ENCODE measurements around the gene DAB2IP.

DAB2IP gene

DNA sequence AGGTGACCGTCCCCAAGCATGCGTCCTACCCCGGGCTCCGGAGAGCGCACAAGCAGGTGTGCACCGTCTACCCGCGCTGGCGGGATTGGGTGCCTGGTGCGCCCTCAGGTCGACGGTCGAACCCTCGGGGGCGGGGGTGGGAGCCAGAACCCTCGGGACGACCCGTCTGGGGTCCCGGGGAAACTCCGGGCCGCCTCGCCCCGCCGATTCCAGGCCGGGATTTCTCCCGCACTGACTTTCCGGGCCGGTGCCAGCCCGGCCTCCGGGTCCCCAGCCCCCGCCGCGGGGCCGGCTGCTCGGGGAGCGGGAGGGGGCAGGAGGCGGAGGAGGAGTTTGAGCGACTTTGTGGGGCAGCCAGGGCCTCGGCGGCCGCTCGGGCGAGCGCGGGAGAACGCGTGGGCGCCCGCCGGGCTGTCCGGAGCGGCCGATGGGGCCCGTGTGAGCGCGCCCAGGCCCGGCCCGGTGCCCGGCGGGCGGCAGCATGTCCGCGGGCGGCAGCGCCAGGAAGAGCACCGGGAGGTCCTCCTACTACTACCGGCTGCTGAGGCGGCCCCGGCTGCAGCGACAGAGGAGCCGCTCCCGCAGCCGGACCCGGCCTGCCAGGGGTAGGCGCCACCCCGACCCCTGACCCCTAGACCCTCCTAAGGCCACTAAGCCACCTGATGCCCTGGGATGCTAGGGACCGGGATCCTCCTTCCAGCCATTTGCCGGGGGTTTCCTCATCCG lies at the start of gene DAB2IP:
Gene DAB2IP, plus strand, starts transcription at position 340 of the 726 bp plus-strand sequence. Its CDS starts 142 bp downstream, at position 482.
- Histone ChIP-seq H3K27me3 (ENCODE audit: control insufficient read depth, insufficient read depth, low read length) (no peaks in the 10 kb centered on the region), H3K4me3 (ENCODE audit: low read length) (peak within 1 kb of the TSS; percentile 52), H3K27ac (ENCODE audit: low read length) (no peak within 1 kb of the TSS), H3K9me3 (ENCODE audit: control insufficient read depth, insufficient read depth, low read length) (no peaks in the 10 kb centered on the region), H3K36me3 (ENCODE audit: control insufficient read depth, insufficient read depth, low read length) (no peaks in the 10 kb centered on the region), H3K4me1 (ENCODE audit: control insufficient read depth, insufficient read depth, low read length) (peaks cover 17% of the 10 kb centered on the region)
- WGBS (ENCODE audit: insufficient coverage, insufficient read length) = no CpG with 5 or more reads among the region's 79 CpGs
- DNase-seq (ENCODE audit: low read depth, low spot score) = no peak

DNA sequence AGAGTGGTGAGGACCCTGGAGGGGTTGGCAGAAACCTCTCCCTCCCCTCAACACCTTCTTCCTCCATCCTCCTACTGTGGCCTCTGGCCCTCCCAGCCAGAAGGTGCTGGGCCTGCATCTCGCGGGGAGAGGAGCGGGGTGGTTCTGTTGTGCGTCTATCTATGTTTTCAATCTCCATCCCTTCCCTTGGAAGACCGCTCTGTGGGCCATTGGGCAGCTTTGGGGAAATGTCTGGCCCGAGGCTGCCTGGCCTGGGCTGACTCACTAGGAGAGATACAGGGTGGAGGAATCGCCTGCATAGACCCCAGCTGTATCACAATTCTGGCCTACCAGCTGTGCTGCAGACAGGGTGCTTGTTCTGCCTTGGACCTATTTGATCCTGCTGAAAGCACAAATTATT lies 48.4 kb upstream of the DAB2IP start:
- no peaks in the 10 kb centered on the region for H3K36me3 ChIP-seq (ENCODE audit: control insufficient read depth, insufficient read depth, low read length)
- H3K27ac ChIP-seq (ENCODE audit: low read length) = no peak overlapping the region
- H3K4me1 ChIP-seq (ENCODE audit: control insufficient read depth, insufficient read depth, low read length) = peaks cover 5% of the 10 kb centered on the region
- WGBS (ENCODE audit: insufficient coverage, insufficient read length) = no CpG with 5 or more reads among the region's 7 CpGs
- no peak for DNase-seq (ENCODE audit: low read depth, low spot score)
- peaks cover 6% of the 10 kb centered on the region; the same call in 1 of the 2 replicates for H3K27me3 ChIP-seq (ENCODE audit: control insufficient read depth, insufficient read depth, low read length)
- H3K9me3 ChIP-seq (ENCODE audit: control insufficient read depth, insufficient read depth, low read length) = no peaks in the 10 kb centered on the region
- H3K4me3 ChIP-seq (ENCODE audit: low read length) = no peak overlapping the region

GRCh38 chr9:121604242-121604641 lies 47.2 kb upstream of the DAB2IP start:
- H3K4me1 ChIP-seq (ENCODE audit: control insufficient read depth, insufficient read depth, low read length) = peaks cover 5% of the 10 kb centered on the region
- no peaks in the 10 kb centered on the region for H3K9me3 ChIP-seq (ENCODE audit: control insufficient read depth, insufficient read depth, low read length)
- no peak overlapping the region for H3K27ac ChIP-seq (ENCODE audit: low read length)
- H3K27me3 ChIP-seq (ENCODE audit: control insufficient read depth, insufficient read depth, low read length) = peaks cover 6% of the 10 kb centered on the region; the same call in 1 of the 2 replicates
- no peaks in the 10 kb centered on the region for H3K36me3 ChIP-seq (ENCODE audit: control insufficient read depth, insufficient read depth, low read length)
- H3K4me3 ChIP-seq (ENCODE audit: low read length) = no peak overlapping the region
- no CpG with 5 or more reads among the region's 4 CpGs for WGBS (ENCODE audit: insufficient coverage, insufficient read length)
- no peak for DNase-seq (ENCODE audit: low read depth, low spot score)

DNA sequence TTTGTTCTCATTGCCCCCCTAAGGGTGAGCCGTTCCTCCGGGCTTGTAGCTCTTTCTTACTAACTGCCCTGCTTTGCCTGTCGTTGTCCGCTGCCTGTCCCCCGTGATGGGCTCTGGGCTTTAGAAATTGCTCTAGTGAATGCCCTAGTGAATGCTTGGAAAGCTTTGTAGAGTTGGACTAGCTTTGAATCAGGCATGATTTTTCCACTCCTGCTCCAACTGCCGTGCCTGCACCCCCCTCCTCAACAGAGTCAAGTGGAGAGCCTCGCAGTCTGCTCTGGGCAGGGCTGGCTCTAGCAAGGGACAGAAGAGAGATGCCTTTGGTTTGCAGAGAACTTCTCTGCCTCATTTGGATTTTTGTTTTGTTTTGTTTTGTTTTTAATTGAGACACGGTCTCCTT lies 46.8 kb upstream of the DAB2IP start:
- Histone ChIP-seq H3K4me3 (ENCODE audit: low read length) (no peak overlapping the region), H3K27ac (ENCODE audit: low read length) (no peak overlapping the region), H3K27me3 (ENCODE audit: control insufficient read depth, insufficient read depth, low read length) (peaks cover 6% of the 10 kb centered on the region; the same call in 1 of the 2 replicates), H3K4me1 (ENCODE audit: control insufficient read depth, insufficient read depth, low read length) (peaks cover 5% of the 10 kb centered on the region), H3K9me3 (ENCODE audit: control insufficient read depth, insufficient read depth, low read length) (no peaks in the 10 kb centered on the region), H3K36me3 (ENCODE audit: control insufficient read depth, insufficient read depth, low read length) (no peaks in the 10 kb centered on the region)
- no peak for DNase-seq (ENCODE audit: low read depth, low spot score)
- no CpG with 5 or more reads among the region's 8 CpGs for WGBS (ENCODE audit: insufficient coverage, insufficient read length)

DNA sequence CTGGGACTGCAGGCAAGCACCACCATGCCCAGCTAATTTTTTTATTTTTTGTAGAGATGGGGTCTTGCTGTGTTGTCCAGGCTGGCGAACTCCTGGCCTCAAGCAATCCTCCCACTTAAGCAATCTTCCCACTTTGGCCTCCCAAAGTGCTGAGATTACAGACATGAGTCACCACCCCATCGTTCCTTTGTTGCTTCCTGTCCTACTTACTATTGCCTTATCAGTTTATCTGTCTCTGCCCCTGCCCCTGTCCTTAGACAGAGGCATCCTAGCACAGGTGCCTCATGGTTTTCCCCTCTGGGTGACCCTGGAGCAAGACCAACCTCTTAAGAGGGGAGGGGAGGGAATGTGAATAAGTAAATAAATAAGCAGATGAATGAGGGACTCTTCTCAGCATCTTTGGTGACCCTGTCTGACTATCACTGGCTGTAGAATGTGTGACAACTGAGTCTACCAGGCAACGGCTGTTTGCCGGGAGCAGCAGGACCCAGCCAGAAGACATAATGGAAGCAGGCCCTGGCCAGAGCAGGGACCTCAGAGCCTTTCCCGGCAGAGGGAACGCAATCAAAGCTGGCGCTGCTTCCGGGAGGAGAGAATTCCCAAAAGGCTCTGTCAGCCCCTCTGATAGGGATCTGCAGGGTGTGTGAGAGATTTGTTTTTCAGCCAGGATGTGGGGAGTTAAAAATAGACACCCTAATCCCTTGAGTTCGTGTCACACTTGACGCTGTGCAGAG lies 43.8 kb upstream of the DAB2IP start:
- H3K27ac ChIP-seq (ENCODE audit: low read length) = no peak overlapping the region
- WGBS (ENCODE audit: insufficient coverage, insufficient read length) = no CpG with 5 or more reads among the region's 10 CpGs

DNA sequence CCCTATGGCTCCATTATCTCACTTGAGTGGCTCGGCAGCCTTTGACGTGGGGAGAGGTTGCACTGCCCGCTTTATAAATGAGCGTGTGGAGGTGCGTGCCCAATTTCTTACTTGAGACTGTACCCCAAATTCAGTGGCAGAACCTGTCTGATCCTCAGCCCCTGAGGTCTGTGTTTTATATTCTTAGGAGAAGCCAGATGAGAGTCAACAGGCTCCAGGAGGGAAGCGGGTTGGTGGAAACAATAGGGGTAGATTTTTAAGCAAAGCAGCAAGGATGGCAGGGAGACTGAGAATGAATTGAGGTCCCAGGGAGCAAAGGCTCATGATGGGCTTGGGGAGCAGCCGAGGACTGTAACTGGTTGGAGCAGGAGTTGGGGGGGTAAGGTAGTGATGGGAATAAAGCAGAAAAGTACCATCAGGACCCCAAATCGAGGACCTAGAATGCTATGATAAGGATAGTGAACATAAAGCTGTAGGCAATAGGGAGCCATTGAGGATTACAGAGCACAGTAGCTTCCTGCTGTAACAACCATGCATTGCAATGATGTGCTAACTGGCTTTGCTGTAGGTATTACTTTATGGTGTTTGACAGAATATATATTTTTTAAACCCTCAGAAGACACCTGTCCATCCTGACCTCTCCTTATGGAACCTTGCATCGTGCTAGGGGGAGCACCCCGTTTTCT lies 43.1 kb upstream of the DAB2IP start:
- no peak overlapping the region for H3K27ac ChIP-seq (ENCODE audit: low read length)
- no CpG with 5 or more reads among the region's 10 CpGs for WGBS (ENCODE audit: insufficient coverage, insufficient read length)
- H3K4me1 ChIP-seq (ENCODE audit: control insufficient read depth, insufficient read depth, low read length) = peaks cover 9% of the 10 kb centered on the region
- DNase-seq (ENCODE audit: low read depth, low spot score) = no peak
- no peaks in the 10 kb centered on the region for H3K9me3 ChIP-seq (ENCODE audit: control insufficient read depth, insufficient read depth, low read length)
- no peaks in the 10 kb centered on the region for H3K36me3 ChIP-seq (ENCODE audit: control insufficient read depth, insufficient read depth, low read length)
- H3K4me3 ChIP-seq (ENCODE audit: low read length) = no peak overlapping the region
- H3K27me3 ChIP-seq (ENCODE audit: control insufficient read depth, insufficient read depth, low read length) = no peaks in the 10 kb centered on the region

More for the DNA sequence above, 43.8 kb upstream of the DAB2IP start:
- Histone ChIP-seq H3K9me3 (ENCODE audit: control insufficient read depth, insufficient read depth, low read length) (no peaks in the 10 kb centered on the region), H3K4me3 (ENCODE audit: low read length) (no peak overlapping the region), H3K36me3 (ENCODE audit: control insufficient read depth, insufficient read depth, low read length) (no peaks in the 10 kb centered on the region), H3K27me3 (ENCODE audit: control insufficient read depth, insufficient read depth, low read length) (no peaks in the 10 kb centered on the region), H3K4me1 (ENCODE audit: control insufficient read depth, insufficient read depth, low read length) (peaks cover 9% of the 10 kb centered on the region)
- DNase-seq (ENCODE audit: low read depth, low spot score) = no peak

GRCh38 chr9:121609822-121610637 lies 41.4 kb upstream of the DAB2IP start:
- H3K4me3 ChIP-seq (ENCODE audit: low read length) = no peak overlapping the region
- no peak overlapping the region for H3K27ac ChIP-seq (ENCODE audit: low read length)
- WGBS (ENCODE audit: insufficient coverage, insufficient read length) = no CpG with 5 or more reads among the region's 6 CpGs
- no peaks in the 10 kb centered on the region for H3K36me3 ChIP-seq (ENCODE audit: control insufficient read depth, insufficient read depth, low read length)
- H3K9me3 ChIP-seq (ENCODE audit: control insufficient read depth, insufficient read depth, low read length) = no peaks in the 10 kb centered on the region
- DNase-seq (ENCODE audit: low read depth, low spot score) = no peak
- H3K4me1 ChIP-seq (ENCODE audit: control insufficient read depth, insufficient read depth, low read length) = peaks cover 4% of the 10 kb centered on the region; the same call in 1 of the 2 replicates
- H3K27me3 ChIP-seq (ENCODE audit: control insufficient read depth, insufficient read depth, low read length) = no peaks in the 10 kb centered on the region

GRCh38 chr9:121610638-121610953 lies 40.8 kb upstream of the DAB2IP start:
- Histone ChIP-seq H3K27ac (ENCODE audit: low read length) (no peak overlapping the region), H3K4me3 (ENCODE audit: low read length) (no peak overlapping the region), H3K4me1 (ENCODE audit: control insufficient read depth, insufficient read depth, low read length) (peaks cover 4% of the 10 kb centered on the region; the same call in 1 of the 2 replicates), H3K27me3 (ENCODE audit: control insufficient read depth, insufficient read depth, low read length) (no peaks in the 10 kb centered on the region), H3K36me3 (ENCODE audit: control insufficient read depth, insufficient read depth, low read length) (no peaks in the 10 kb centered on the region), H3K9me3 (ENCODE audit: control insufficient read depth, insufficient read depth, low read length) (no peaks in the 10 kb centered on the region)
- DNase-seq (ENCODE audit: low read depth, low spot score) = no peak
- WGBS (ENCODE audit: insufficient coverage, insufficient read length) = no CpG with 5 or more reads among the region's 9 CpGs

DNA sequence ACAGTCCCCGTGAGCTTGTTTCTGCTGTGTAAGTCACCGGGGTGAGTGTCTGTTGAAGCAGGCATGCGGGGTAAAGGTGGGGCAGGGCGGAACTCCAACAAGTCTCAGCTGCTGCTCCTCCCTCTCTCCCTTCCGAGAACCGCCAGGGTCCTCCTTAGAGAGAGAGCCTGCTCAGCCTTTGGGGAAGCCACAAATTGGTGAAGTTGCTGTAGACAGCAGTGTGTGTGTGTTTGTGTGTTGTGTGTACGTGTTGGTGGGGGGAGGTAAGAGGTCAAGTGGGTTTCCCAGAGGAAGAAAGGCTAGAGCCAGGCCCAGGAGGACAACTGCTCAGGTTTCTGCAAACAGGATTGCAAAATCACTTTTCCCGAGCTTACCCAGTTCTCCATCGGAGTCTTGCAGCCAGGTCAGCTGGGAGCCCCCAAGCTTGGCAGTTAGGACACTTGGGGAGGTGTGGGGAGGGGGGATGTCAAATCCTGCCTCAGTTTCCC lies 38.9 kb upstream of the DAB2IP start:
- no CpG with 5 or more reads among the region's 9 CpGs for WGBS (ENCODE audit: insufficient coverage, insufficient read length)
- no peak overlapping the region for H3K4me3 ChIP-seq (ENCODE audit: low read length)
- no peak for DNase-seq (ENCODE audit: low read depth, low spot score)
- no peaks in the 10 kb centered on the region for H3K36me3 ChIP-seq (ENCODE audit: control insufficient read depth, insufficient read depth, low read length)
- no peak overlapping the region for H3K27ac ChIP-seq (ENCODE audit: low read length)
- no peaks in the 10 kb centered on the region for H3K9me3 ChIP-seq (ENCODE audit: control insufficient read depth, insufficient read depth, low read length)
- no peaks in the 10 kb centered on the region for H3K27me3 ChIP-seq (ENCODE audit: control insufficient read depth, insufficient read depth, low read length)
- peaks cover 4% of the 10 kb centered on the region; the same call in 1 of the 2 replicates for H3K4me1 ChIP-seq (ENCODE audit: control insufficient read depth, insufficient read depth, low read length)
